HEK293 (cell line): Measurements from ENCODE around the gene NECTIN2.

Experiments used
- GLIS2 ChIP-seq: fragments of 450-650 bp; formaldehyde crosslinking; IDR thresholded peaks from 2 replicates; pipeline ENCODE4 v1.5.1; 2016; ENCODE audit warnings: missing biosample characterization, missing genetic modification characterization
- KLF9 ChIP-seq: fragments of 450-650 bp; formaldehyde crosslinking; IDR thresholded peaks from 2 replicates; pipeline ENCODE4 v1.5.1; 2016; ENCODE audit warnings: missing biosample characterization, missing genetic modification characterization, low read depth
- PRDM10 ChIP-seq: fragments of 450-650 bp; formaldehyde crosslinking; IDR thresholded peaks from 2 replicates; pipeline ENCODE4 v1.5.1; 2016; ENCODE audit warnings: missing biosample characterization, missing genetic modification characterization
- PRDM2 ChIP-seq: fragments of 450-650 bp; formaldehyde crosslinking; IDR thresholded peaks from 2 replicates; pipeline ENCODE4 v1.5.1; 2016; ENCODE audit warnings: missing biosample characterization, missing genetic modification characterization, borderline replicate concordance
- SCRT2 ChIP-seq: fragments of 450-650 bp; formaldehyde crosslinking; IDR thresholded peaks from 2 replicates; pipeline ENCODE4 v1.5.1; 2016; ENCODE audit warnings: missing biosample characterization, missing genetic modification characterization
- ZBTB17 ChIP-seq: fragments of 450-650 bp; formaldehyde crosslinking; IDR thresholded peaks from 2 replicates; pipeline ENCODE4 v1.5.1; 2016; ENCODE audit warnings: missing biosample characterization, missing genetic modification characterization
- ZBTB26 ChIP-seq: fragments of 450-650 bp; formaldehyde crosslinking; optimal IDR thresholded peaks from 2 replicates; pipeline ENCODE3; 2016; ENCODE audit warnings: missing biosample characterization, mild to moderate bottlenecking, missing genetic modification characterization
- ZNF133 ChIP-seq: fragments of 450-650 bp; formaldehyde crosslinking; IDR thresholded peaks from 2 replicates; pipeline ENCODE4 v1.5.1; 2016; ENCODE audit warnings: missing biosample characterization, missing genetic modification characterization
- ZNF16 ChIP-seq: fragments of 450-650 bp; formaldehyde crosslinking; IDR thresholded peaks from 2 replicates; pipeline ENCODE4 v1.5.1; 2016; ENCODE audit warnings: low read depth, missing biosample characterization, missing genetic modification characterization
- ZNF211 ChIP-seq: fragments of 450-650 bp; formaldehyde crosslinking; IDR thresholded peaks from 2 replicates; pipeline ENCODE4 v1.5.1; 2016; ENCODE audit warnings: low read depth, missing biosample characterization, missing genetic modification characterization
- ZNF26 ChIP-seq: fragments of 450-650 bp; formaldehyde crosslinking; IDR thresholded peaks from 2 replicates; pipeline ENCODE4 v1.5.1; 2016; ENCODE audit warnings: missing biosample characterization, missing genetic modification characterization
- ZNF292 ChIP-seq: fragments of 450-650 bp; formaldehyde crosslinking; IDR thresholded peaks from 2 replicates; pipeline ENCODE4 v1.5.1; 2016; ENCODE audit warnings: low read depth, missing biosample characterization, missing genetic modification characterization, borderline replicate concordance
- ZNF341 ChIP-seq: fragments of 450-650 bp; formaldehyde crosslinking; IDR thresholded peaks from 2 replicates; pipeline ENCODE4; 2016; ENCODE audit warnings: low read depth, missing biosample characterization, missing genetic modification characterization
- ZNF391 ChIP-seq: fragments of 450-650 bp; formaldehyde crosslinking; IDR thresholded peaks from 2 replicates; pipeline ENCODE4 v1.5.1; 2016; ENCODE audit warnings: low read depth, missing biosample characterization, missing genetic modification characterization, borderline replicate concordance
- ZNF433 ChIP-seq: fragments of 450-650 bp; formaldehyde crosslinking; IDR thresholded peaks from 2 replicates; pipeline ENCODE4 v1.5.1; 2016; ENCODE audit warnings: missing biosample characterization, missing genetic modification characterization, low read depth
- ZNF518A ChIP-seq: fragments of 450-650 bp; formaldehyde crosslinking; conservative IDR thresholded peaks from 2 replicates; pipeline ENCODE4 v1.5.1; 2016; ENCODE audit warnings: low read depth, missing biosample characterization, missing genetic modification characterization
- ZNF621 ChIP-seq: fragments of 450-650 bp; formaldehyde crosslinking; IDR thresholded peaks from 2 replicates; pipeline ENCODE4 v1.5.1; 2017; ENCODE audit warnings: missing biosample characterization, missing genetic modification characterization
- ZNF692 ChIP-seq: fragments of 450-650 bp; formaldehyde crosslinking; IDR thresholded peaks from 2 replicates; pipeline ENCODE4 v1.5.1; 2016; ENCODE audit warnings: missing biosample characterization, missing genetic modification characterization
- ZNF76 ChIP-seq: fragments of 450-650 bp; formaldehyde crosslinking; IDR thresholded peaks from 2 replicates; pipeline ENCODE4; 2016; ENCODE audit warnings: low read depth, missing biosample characterization, missing genetic modification characterization, borderline replicate concordance

Gene NECTIN2

GRCh38 chr19:44891016-44891882, 45.2 kb downstream of the NECTIN2 start, which contains the start of gene TOMM40 (continued):
- no peak for TF ChIP-seq PRDM2
- no peak for TF ChIP-seq ZNF341
- peak; percentile 26 for TF ChIP-seq KLF9 (tag by site-specific recombination)
- no peak for TF ChIP-seq ZNF133 (tag by site-specific recombination)
- TF ChIP-seq ZNF16 (tag by site-specific recombination), result no peak
- no peak for TF ChIP-seq ZNF433 (tag by site-specific recombination)
- TF ChIP-seq ZBTB17 (tag by site-specific recombination), result no peak
- no peak for TF ChIP-seq GLIS2 (tag by site-specific recombination)
- TF ChIP-seq PRDM10 (tag by site-specific recombination), result no peak
- no peak for TF ChIP-seq ZNF391 (tag by site-specific recombination)
- TF ChIP-seq ZNF292, result no peak
- no peak for TF ChIP-seq ZNF692 (tag by site-specific recombination)
- TF ChIP-seq SCRT2 (tag by site-specific recombination), result no peak
- TF ChIP-seq ZNF621, result no peak
- no peak for TF ChIP-seq ZNF518A (tag by site-specific recombination)
- peak; percentile 85 for TF ChIP-seq ZNF76
- TF ChIP-seq ZNF26, result no peak
- peak; percentile 24 for TF ChIP-seq ZBTB26
- TF ChIP-seq ZNF211 (tag by site-specific recombination), result no peak
